HepG2 (cell line): ENCODE measurements around the gene PITX3. TPM values are rescaled to one million over a fixed set of nuclear protein-coding genes. Genes with fewer than 3 reads are reported as not detected.
A peak's percentile ranks its signal among the peaks of the same experiment; 100 is the strongest.

Experiments
- AHR ChIP-seq: IDR thresholded peaks from 2 replicates; pipeline ENCODE4 v1.6.1; 2018; ENCODE audit warnings: missing genetic modification reagents, missing compliant biosample characterization
- CEBPG ChIP-seq: IDR thresholded peaks from 2 replicates; pipeline ENCODE4 v1.6.1; 2016
- EEA1 ChIP-seq: sonication (generic); formaldehyde crosslinking; IDR thresholded peaks from 2 replicates; pipeline ENCODE4 v1.5.1; 2020; ENCODE audit warnings: mild to moderate bottlenecking, missing genetic modification reagents, borderline replicate concordance
- ELF3 ChIP-seq: IDR thresholded peaks from 2 replicates; pipeline ENCODE4 v1.6.1; 2016; ENCODE audit warnings: missing genetic modification reagents, missing compliant biosample characterization
- HOXA3 ChIP-seq: sonication (generic); formaldehyde crosslinking; IDR thresholded peaks from 2 replicates; pipeline ENCODE4 v1.5.0; 2020; ENCODE audit warnings: missing genetic modification reagents
- KLF16 ChIP-seq, 2 experiments: sonication (generic) in 1 of 2; formaldehyde crosslinking in 1 of 2; IDR thresholded peaks; 2 replicates each; pipeline versions ENCODE4 v1.6.1 to v1.8.0; 2016 to 2023; ENCODE audit warnings: missing genetic modification reagents in 2 of 2, missing compliant biosample characterization in 1 of 2
- LCORL ChIP-seq, 2 experiments: fragments of 450-650 bp in 1 of 2; sonication (generic) in 1 of 2; formaldehyde crosslinking in 1 of 2; IDR thresholded peaks; 2 replicates each; pipeline versions ENCODE4 v1.5.0 to v1.6.1; 2017 to 2020; ENCODE audit warnings: antibody characterized with exemption in 1 of 2, missing genetic modification reagents in 1 of 2
- PTBP1 ChIP-seq: fragments of 200-400 bp; formaldehyde crosslinking; IDR thresholded peaks from 2 replicates; pipeline ENCODE4 v1.6.1; 2018; ENCODE audit warnings: low read length, low read depth; ENCODE audit not compliant: poor library complexity, severe bottlenecking
- SP140L ChIP-seq: sonication (generic); formaldehyde crosslinking; IDR thresholded peaks from 2 replicates; pipeline ENCODE4 v1.4.0; 2020; ENCODE audit warnings: missing genetic modification reagents, borderline replicate concordance
- TCF12 ChIP-seq, 2 experiments: fragments of 450-650 bp in 1 of 2; sonication (generic) in 1 of 2; formaldehyde crosslinking in 1 of 2; IDR thresholded peaks; 2 replicates each; pipeline versions ENCODE4 v1.6.1 to v1.8.0; 2017 to 2022; ENCODE audit warnings: antibody characterized with exemption in 1 of 2, mild to moderate bottlenecking in 1 of 2, missing genetic modification reagents in 1 of 2, moderate library complexity in 1 of 2
- ZFP36L1 ChIP-seq: sonication (generic); formaldehyde crosslinking; IDR thresholded peaks from 2 replicates; pipeline ENCODE4 v1.8.0; 2022; ENCODE audit warnings: mild to moderate bottlenecking, missing genetic modification reagents, moderate library complexity
- ZKSCAN8 ChIP-seq: IDR thresholded peaks from 2 replicates; pipeline ENCODE4 v1.6.1; 2016; ENCODE audit warnings: borderline replicate concordance, missing genetic modification reagents, missing compliant biosample characterization
- ZNF556 ChIP-seq: sonication (generic); formaldehyde crosslinking; IDR thresholded peaks from 2 replicates; pipeline ENCODE4 v1.4.0; 2020; ENCODE audit warnings: mild to moderate bottlenecking, missing genetic modification reagents, borderline replicate concordance
- ZNF772 ChIP-seq: sonication (generic); formaldehyde crosslinking; IDR thresholded peaks from 2 replicates; pipeline ENCODE4 v1.5.0; 2020; ENCODE audit warnings: mild to moderate bottlenecking, missing genetic modification reagents
- ZNF800 ChIP-seq: sonication (generic); formaldehyde crosslinking; IDR thresholded peaks from 2 replicates; pipeline ENCODE4 v1.4.0; 2020; ENCODE audit warnings: missing genetic modification reagents
- ZSCAN5A ChIP-seq: sonication (generic); formaldehyde crosslinking; IDR thresholded peaks from 2 replicates; pipeline ENCODE4 v1.8.0; 2022; ENCODE audit warnings: mild to moderate bottlenecking, missing genetic modification reagents, borderline replicate concordance
- polyA plus RNA-seq, 8 experiments: library from polyadenylated mRNA; depleted of rRNA in 3 of 8; stranded (reverse) in 7 of 8; unstranded in 1 of 8; fragments of >200 nt; fragmentation: Illumina TruSeq in 4 of 8; extraction: Trizol in 4 of 8; gene quantifications; 2 replicates each; pipeline versions ENCODE4 v1.2.1 to v1.2.3, GENCODE V29; 2011 to 2016; ENCODE audit warnings: low read depth in 4 of 8, missing spikeins in 1 of 8, mixed read lengths in 1 of 8; ENCODE audit not compliant: insufficient read depth in 1 of 8
- total RNA-seq, 5 experiments: library from RNA; depleted of rRNA; stranded (reverse); fragments of >200 nt; fragmentation: Illumina TruSeq; extraction: Trizol; gene quantifications; 2 replicates each; pipeline ENCODE4 v1.2.3, GENCODE V29; 2016; ENCODE audit warnings: low read depth in 1 of 5
- TF ChIP-seq, protein P1 (sequence below): sonication (generic); formaldehyde crosslinking; IDR thresholded peaks from 2 replicates; pipeline ENCODE4 v1.4.0; 2020; ENCODE audit warnings: mild to moderate bottlenecking, missing genetic modification reagents
- TF ChIP-seq, protein P2 (sequence below): sonication (generic); formaldehyde crosslinking; IDR thresholded peaks from 2 replicates; pipeline ENCODE4 v1.5.1; 2020; ENCODE audit warnings: missing genetic modification reagents, mild to moderate bottlenecking, borderline replicate concordance

Gene PITX3
- total and polyA plus RNA-seq, 2 of the 13 experiments (the other 11 are each of a cell fraction or from before 2014, with no cell fraction given): not detected

GRCh38 chr10:102231357-102232318 is 9.7 kb downstream of the PITX3 start (continued):
- TF ChIP-seq ZSCAN5A (CRISPR knock-in tag) (no peak), ZNF556 (no peak), ZKSCAN8 (CRISPR knock-in tag) (no peak), ZNF800 (CRISPR knock-in tag) (no peak), ELF3 (no peak), PTBP1 (no peak), ZFP36L1 (CRISPR knock-in tag) (no peak), KLF16 (CRISPR knock-in tag; IDR thresholded peaks at IDR 0.05) (no peak), AHR (CRISPR knock-in tag) (0 out of 2 replicates have a peak, but pooled peaks have one; percentile 52), CEBPG (CRISPR knock-in tag) (no peak), SP140L (CRISPR knock-in tag) (no peak), HOXA3 (CRISPR knock-in tag) (0 out of 2 replicates have a peak, but pooled peaks have one; percentile 24), ZNF772 (no peak), LCORL (IDR thresholded peaks at IDR 0.05) (no peak), LCORL (CRISPR knock-in tag; IDR thresholded peaks at IDR 0.05) (no peak), EEA1 (no peak), TCF12 (IDR thresholded peaks at IDR 0.05) (no peak), TCF12 (CRISPR knock-in tag; IDR thresholded peaks at IDR 0.05) (no peak)
- TF ChIP-seq, protein P1, sequence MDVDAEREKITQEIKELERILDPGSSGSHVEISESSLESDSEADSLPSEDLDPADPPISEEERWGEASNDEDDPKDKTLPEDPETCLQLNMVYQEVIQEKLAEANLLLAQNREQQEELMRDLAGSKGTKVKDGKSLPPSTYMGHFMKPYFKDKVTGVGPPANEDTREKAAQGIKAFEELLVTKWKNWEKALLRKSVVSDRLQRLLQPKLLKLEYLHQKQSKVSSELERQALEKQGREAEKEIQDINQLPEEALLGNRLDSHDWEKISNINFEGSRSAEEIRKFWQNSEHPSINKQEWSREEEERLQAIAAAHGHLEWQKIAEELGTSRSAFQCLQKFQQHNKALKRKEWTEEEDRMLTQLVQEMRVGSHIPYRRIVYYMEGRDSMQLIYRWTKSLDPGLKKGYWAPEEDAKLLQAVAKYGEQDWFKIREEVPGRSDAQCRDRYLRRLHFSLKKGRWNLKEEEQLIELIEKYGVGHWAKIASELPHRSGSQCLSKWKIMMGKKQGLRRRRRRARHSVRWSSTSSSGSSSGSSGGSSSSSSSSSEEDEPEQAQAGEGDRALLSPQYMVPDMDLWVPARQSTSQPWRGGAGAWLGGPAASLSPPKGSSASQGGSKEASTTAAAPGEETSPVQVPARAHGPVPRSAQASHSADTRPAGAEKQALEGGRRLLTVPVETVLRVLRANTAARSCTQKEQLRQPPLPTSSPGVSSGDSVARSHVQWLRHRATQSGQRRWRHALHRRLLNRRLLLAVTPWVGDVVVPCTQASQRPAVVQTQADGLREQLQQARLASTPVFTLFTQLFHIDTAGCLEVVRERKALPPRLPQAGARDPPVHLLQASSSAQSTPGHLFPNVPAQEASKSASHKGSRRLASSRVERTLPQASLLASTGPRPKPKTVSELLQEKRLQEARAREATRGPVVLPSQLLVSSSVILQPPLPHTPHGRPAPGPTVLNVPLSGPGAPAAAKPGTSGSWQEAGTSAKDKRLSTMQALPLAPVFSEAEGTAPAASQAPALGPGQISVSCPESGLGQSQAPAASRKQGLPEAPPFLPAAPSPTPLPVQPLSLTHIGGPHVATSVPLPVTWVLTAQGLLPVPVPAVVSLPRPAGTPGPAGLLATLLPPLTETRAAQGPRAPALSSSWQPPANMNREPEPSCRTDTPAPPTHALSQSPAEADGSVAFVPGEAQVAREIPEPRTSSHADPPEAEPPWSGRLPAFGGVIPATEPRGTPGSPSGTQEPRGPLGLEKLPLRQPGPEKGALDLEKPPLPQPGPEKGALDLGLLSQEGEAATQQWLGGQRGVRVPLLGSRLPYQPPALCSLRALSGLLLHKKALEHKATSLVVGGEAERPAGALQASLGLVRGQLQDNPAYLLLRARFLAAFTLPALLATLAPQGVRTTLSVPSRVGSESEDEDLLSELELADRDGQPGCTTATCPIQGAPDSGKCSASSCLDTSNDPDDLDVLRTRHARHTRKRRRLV: no peak
- TF ChIP-seq, protein P2, sequence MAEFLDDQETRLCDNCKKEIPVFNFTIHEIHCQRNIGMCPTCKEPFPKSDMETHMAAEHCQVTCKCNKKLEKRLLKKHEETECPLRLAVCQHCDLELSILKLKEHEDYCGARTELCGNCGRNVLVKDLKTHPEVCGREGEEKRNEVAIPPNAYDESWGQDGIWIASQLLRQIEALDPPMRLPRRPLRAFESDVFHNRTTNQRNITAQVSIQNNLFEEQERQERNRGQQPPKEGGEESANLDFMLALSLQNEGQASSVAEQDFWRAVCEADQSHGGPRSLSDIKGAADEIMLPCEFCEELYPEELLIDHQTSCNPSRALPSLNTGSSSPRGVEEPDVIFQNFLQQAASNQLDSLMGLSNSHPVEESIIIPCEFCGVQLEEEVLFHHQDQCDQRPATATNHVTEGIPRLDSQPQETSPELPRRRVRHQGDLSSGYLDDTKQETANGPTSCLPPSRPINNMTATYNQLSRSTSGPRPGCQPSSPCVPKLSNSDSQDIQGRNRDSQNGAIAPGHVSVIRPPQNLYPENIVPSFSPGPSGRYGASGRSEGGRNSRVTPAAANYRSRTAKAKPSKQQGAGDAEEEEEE (CRISPR knock-in tag): no peak
